Activated T-helper 1 cell treated with anti-CD3 and anti-CD28 coated beads, Interleukin-2, amount 50 U/mL, for 16 hours (primary cell): ENCODE measurements around the gene ROM1.
"Not testable (repeated sequence)": the region's sequence is repeated elsewhere in the genome, so short reads cannot be mapped to it uniquely, and the experiment has no call there.

Experiments
- DNase-seq, 2 donors: peaks; one replicate each; pipeline ENCODE4 v3.0.0-alpha.2; 2020; ENCODE audit warnings: low read depth in 1 of 2, low spot score in 1 of 2

Gene ROM1

GRCh38 chr11:62585356-62585755 is 27.7 kb upstream of the ROM1 start:
- DNase-seq = not testable (repeated sequence)

GRCh38 chr11:62588966-62589637 is 24.0 kb upstream of the ROM1 start:
- DNase-seq = no peak

- DNase-seq = peak; percentile 91 to 92
Measured at GRCh38 chr11:62591448-62592145, 21.5 kb upstream of the ROM1 start, which contains the start of gene TUT1. Gene TUT1 (minus strand): TSS chr11:62591523. CDS start chr11:62591485, 38 bp downstream.

GRCh38 chr11:62592146-62592815 is 20.8 kb upstream of the ROM1 start:
- DNase-seq = no peak

- no peak for DNase-seq
Measured at GRCh38 chr11:62592989-62593421, 20.1 kb upstream of the ROM1 start.

GRCh38 chr11:62593434-62594044 is 19.5 kb upstream of the ROM1 start:
- DNase-seq = peak; percentile 53 to 60

- DNase-seq = no peak
Measured at GRCh38 chr11:62595124-62595523, 17.9 kb upstream of the ROM1 start.

GRCh38 chr11:62599069-62599696 is 13.9 kb upstream of the ROM1 start:
- peak; percentile 89 to 91 for DNase-seq

- no peak for DNase-seq
Measured at GRCh38 chr11:62599901-62600300, 13.2 kb upstream of the ROM1 start.

GRCh38 chr11:62600367-62601121 is 12.5 kb upstream of the ROM1 start:
- DNase-seq = no peak

GRCh38 chr11:62601122-62601371 is 12.0 kb upstream of the ROM1 start:
- DNase-seq = no peak

- peak; percentile 99 for DNase-seq
Measured at GRCh38 chr11:62601372-62602140, 11.5 kb upstream of the ROM1 start, which contains the start of gene MTA2. Gene MTA2 (minus strand): TSS chr11:62601865. CDS start chr11:62601450, 415 bp downstream.

GRCh38 chr11:62602141-62603071 is 10.7 kb upstream of the ROM1 start:
- DNase-seq = no peak

- DNase-seq = no peak
Measured at GRCh38 chr11:62603072-62603408, 10.0 kb upstream of the ROM1 start.

GRCh38 chr11:62603776-62604299 is 9.2 kb upstream of the ROM1 start:
- DNase-seq = no peak

- DNase-seq = no peak
Measured at GRCh38 chr11:62604460-62605120, 8.5 kb upstream of the ROM1 start.

GRCh38 chr11:62605467-62605866 is 7.6 kb upstream of the ROM1 start:
- no peak for DNase-seq

- DNase-seq = no peak
Measured at GRCh38 chr11:62605902-62606301, 7.2 kb upstream of the ROM1 start.
